ENCODE data around the gene ZGRF1.
"Not testable (repeated sequence)": the region's sequence is repeated elsewhere in the genome, so short reads cannot be mapped to it uniquely, and the experiment has no call there.

ZGRF1 gene

GRCh38 chr4:112554271-112554670 is 82.4 kb downstream of the ZGRF1 start:
- not testable (repeated sequence) for DNase-seq

- no peak for DNase-seq
Observed at GRCh38 chr4:112552668-112553067, 84.0 kb downstream of the ZGRF1 start.

- DNase-seq = no peak
Observed at GRCh38 chr4:112550728-112551127, 86.0 kb downstream of the ZGRF1 start.

DNA sequence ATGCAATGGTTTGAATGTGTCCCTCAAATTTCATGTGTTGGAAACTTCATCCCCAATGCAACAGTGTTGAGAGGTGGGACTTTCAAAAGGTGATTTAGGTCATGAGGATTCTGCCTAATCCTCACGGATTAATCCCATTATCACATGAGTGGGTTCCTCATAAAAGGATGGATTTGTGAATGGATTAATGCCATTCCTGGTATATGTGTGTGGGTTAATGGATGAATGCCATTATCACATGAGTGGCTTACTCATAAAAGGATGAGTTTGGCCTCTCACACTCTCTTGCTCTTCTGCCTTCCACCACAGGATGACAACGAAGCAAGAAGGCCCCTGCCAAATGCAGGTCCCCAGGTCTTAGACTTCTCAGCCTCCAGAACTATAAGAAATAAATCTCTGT is 90.2 kb downstream of the ZGRF1 start:
- no peak for DNase-seq

DNA sequence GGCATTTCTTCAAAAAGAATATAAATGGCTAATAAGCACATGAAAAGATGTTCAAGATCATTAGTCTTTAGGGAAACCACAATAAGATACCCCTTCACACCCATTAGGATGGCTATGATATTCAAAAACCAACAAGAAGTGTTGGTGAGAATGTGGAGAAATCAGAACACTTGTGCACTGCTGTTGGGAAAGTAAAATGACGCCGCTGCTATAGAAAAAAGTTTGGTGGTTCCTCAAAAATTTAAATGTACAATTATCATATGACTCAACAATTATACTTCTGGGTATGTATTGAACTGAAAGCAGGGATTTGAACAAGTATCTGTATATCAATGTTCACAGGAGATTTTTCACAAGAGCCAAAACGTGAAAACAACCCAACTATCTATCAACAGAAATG is 91.4 kb downstream of the ZGRF1 start:
- DNase-seq = no peak

- DNase-seq = no peak
Observed at GRCh38 chr4:112540695-112541094, 96.0 kb downstream of the ZGRF1 start.

DNA sequence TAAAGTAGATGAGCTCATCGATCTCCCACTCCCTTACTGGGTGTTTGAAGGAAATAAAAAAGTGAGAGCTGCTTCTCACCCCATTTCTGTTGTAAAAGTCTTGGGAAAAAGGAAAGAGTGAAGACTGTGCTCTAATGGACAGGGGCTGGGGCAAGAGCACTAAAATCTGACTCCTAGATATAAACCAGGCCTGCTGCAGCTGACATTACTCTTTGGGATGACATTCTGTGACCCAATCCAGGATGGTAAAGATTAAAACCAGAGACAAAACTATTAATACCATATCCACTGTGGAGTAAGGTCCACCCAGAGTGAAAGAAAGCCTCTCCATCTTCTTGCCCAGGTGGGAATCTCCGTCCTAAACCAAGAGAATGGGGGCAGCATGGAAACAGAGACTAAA is 100.6 kb downstream of the ZGRF1 start:
- DNase-seq = no peak

- no peak for DNase-seq
Observed at GRCh38 chr4:112532267-112532666, 104.4 kb downstream of the ZGRF1 start.

DNA sequence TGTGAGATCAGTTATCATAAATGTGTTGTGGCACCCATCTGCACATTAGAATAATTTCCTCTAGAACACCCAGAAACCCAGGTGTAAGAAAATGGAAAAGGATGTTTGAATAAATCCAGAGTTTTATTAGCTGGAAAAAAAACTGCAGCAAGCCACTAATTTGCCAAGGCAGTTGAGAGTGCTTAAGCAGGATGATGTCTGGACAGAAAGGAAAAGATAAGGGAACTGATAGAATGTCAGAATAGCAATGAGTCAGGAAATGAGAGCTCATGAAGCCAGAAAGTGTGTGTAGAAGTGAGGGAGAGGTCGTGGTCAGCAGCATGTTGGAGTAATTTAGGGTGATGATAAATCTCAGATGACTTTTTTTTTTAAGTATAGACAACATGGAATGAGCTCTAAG is 105.6 kb downstream of the ZGRF1 start:
- DNase-seq = no peak

DNA sequence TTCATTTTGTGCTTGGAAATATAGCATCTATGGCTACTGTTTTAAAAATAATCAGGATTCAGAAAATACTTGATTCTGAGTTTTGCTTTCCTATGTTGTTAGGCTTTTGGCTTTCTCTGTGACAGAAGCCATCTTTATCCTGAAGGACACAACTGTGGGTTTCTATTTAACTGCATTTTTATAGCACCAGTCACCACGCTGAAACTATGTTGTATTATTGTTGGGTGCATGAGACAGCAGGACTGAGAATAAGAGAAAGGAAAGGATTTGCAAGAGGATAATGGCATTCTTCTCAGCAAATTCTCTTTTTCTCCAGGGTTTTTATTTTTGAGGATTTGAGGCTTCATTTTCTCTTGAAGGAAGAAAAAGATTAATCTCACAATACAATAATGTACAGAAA is 110.6 kb downstream of the ZGRF1 start:
- no peak for DNase-seq

- peak; percentile 77 for DNase-seq
Observed at GRCh38 chr4:112523764-112524505, 112.8 kb downstream of the ZGRF1 start.

- peak; percentile 50 for DNase-seq
Observed at GRCh38 chr4:112523008-112523721, 113.5 kb downstream of the ZGRF1 start.

- not testable (repeated sequence) for DNase-seq
Observed at GRCh38 chr4:112522431-112522830, 114.3 kb downstream of the ZGRF1 start.

- DNase-seq = no peak
Observed at GRCh38 chr4:112521123-112522023, 115.3 kb downstream of the ZGRF1 start.

- no peak for DNase-seq
Observed at GRCh38 chr4:112520598-112521122, 116.0 kb downstream of the ZGRF1 start.

DNA sequence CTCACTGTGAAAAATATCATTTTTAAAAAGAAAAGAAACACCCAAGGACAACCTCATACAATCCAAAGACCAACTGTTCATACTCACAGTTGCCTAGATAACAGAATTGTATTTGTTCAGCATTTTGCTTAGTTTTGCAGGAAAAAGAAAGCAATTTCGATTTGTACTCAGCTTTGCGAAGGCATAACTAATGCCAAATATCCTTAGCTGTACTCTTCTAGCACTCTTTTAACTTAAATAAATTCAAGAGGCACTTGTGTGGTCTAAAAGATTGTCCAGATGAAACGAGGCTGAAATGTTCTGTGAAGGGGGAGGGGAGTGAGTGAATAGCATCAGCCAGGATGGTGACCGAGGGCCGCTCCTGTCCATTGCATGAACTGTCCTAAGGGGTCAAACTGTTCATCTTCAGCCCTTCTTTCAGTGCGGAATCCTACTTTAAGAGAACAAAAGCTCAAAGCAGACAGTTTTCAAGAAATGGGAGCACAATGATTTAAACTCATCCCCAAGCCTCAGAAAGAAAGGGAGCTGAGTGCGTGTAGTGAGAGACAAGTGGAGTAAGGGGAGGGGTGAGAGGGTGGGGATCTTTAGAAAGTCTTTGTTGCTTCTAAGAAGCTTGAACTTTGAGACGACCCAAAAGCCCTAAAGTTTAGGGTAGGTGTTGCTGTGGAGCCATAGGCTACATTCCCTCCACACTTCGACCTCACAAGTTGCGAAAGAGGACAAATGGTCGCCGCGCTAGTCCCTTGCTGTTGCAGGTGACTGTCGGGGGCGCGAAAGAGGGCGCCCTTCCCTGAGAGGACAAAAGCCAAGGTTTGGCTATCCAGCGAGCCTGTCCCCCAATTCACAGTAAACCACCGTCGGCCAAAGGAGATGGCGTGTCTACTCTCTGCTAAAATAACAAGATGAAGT is 116.8 kb downstream of the ZGRF1 start:
- no peak for DNase-seq

DNA sequence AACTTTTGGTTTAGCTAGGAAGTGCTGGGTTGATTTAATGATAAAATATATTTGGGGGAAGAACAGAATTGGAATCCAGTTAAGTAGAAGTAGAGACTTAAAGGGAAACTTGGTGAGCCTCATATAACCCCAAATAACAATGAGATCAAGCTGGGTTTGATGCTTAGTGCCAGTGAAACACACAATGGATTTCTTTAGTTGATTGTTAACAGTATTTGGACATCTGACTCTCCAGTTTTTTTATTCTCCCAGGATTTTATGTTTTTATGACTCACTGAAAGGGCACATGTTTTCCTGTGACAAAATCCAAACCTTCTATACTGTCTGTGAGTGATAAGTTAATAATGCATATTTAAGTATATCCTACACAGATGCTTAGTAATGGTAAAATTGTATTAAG is 118.0 kb downstream of the ZGRF1 start:
- no peak for DNase-seq

- DNase-seq = no peak
Observed at GRCh38 chr4:112517911-112518310, 118.8 kb downstream of the ZGRF1 start.

- no peak for DNase-seq
Observed at GRCh38 chr4:112517067-112517634, 119.6 kb downstream of the ZGRF1 start.

DNA sequence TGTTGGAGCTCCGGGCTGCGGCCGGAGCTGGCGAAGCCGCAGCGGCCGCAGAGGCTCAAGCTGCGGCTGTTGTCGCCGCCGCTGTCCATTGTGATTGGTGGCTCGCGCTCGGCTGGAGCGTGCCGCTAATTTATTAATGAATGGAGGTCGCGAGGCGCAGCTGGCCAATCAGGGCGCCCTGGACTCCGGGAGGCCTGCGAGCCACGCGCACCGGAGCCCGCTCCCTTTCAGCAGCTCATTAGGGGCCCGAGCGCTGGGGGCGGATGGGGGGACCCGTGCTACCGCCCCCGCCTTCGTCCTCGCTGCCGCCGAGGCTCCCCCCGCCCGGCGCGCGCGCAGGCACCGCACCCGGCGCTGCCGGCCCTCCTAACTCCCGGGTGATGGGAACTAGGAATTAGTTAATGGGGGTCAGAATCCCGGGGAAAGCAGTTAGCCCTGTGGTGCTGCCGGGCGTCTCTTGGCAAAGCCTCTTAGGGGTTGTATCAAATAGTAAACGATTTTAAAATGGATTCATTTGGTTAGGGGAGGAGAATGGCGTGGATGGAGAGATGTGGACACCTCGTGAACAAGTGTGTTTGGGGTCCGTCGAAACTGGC is 120.1 kb downstream of the ZGRF1 start:
- DNase-seq = no peak

DNA sequence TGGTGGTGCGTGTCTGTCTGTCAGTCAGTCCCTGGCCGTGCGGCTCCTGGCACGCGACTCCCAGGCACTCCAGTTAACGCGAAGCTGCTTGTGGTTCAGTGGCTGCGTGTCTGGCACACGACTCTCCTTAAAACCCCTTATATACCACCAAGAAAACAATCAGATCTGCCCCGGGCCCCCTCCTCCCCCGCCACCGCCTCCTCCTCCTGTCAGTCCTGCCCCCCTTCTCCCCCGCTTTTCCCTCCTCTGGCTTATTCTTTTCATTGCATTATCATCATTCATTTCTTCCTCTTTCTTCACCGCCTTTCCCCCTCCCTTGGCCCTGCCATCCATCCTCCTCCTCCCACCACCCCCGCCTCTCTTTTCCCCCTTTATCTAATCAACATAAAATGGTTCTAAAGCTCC is 120.6 kb downstream of the ZGRF1 start, which contains the start of gene NEUROG2:
Gene NEUROG2 (minus strand): TSS at position 115 of the 405 bp plus-strand sequence. CDS start 705 bp downstream, outside the sequence.
- no peak for DNase-seq
